Coronary artery (tissue), 2 donors: ENCODE results near the gene RNF121.

Experiments used
- DNase-seq: peaks from one replicate; pipeline ENCODE4 v3.0.0-alpha.2; 2017; ENCODE audit warnings: low spot score
- H3K27ac ChIP-seq, 2 donors: fragments of 200-600 bp; sonication (generic); one replicate each; pipeline ENCODE4 v1.5.1; 2016 to 2019
- H3K4me3 ChIP-seq: fragments of 200-600 bp; sonication (generic); 2 replicates; pipeline ENCODE4 v1.5.1; 2016; ENCODE audit warnings: mild to moderate bottlenecking, moderate library complexity
- CTCF ChIP-seq: fragments of 200-600 bp; sonication (generic); IDR thresholded peaks from one replicate; pipeline ENCODE4 v1.5.1; 2019; ENCODE audit warnings: antibody characterized with exemption

The RNF121 gene

GRCh38 chr11:72001834-72002591 is 73.2 kb downstream of the RNF121 start:
- Histone ChIP-seq H3K27ac (peak overlapping the region in 1 of 2 donors; percentile 9), H3K4me3 (no peak overlapping the region)
- TF ChIP-seq CTCF = no peak
- DNase-seq = no peak

GRCh38 chr11:72002841-72003775 is 74.3 kb downstream of the RNF121 start:
- no peak for TF ChIP-seq CTCF
- Histone ChIP-seq H3K27ac (no peak overlapping the region), H3K4me3 (no peak overlapping the region)
- DNase-seq = no peak

- DNase-seq = no peak
- Histone ChIP-seq H3K4me3 (no peak overlapping the region), H3K27ac (no peak overlapping the region)
- TF ChIP-seq CTCF = no peak
Measured at GRCh38 chr11:72003776-72004171, 74.9 kb downstream of the RNF121 start.

GRCh38 chr11:72004515-72005346 is 75.9 kb downstream of the RNF121 start:
- H3K4me3 ChIP-seq = no peak overlapping the region
- no peak overlapping the region for H3K27ac ChIP-seq
- DNase-seq = no peak
- no peak for TF ChIP-seq CTCF

- Histone ChIP-seq H3K27ac (no peak overlapping the region), H3K4me3 (no peak overlapping the region)
- no peak for DNase-seq
- TF ChIP-seq CTCF = no peak
Measured at GRCh38 chr11:72005347-72006260, 76.8 kb downstream of the RNF121 start.
